Hepatocyte (in vitro differentiated cells): ENCODE data around the gene CDC42EP1.

Experiments used
- CTCF ChIP-seq: fragments of 200-600 bp; sonication (generic); IDR thresholded peaks from 2 replicates; pipeline ENCODE4 v1.5.1; 2016; ENCODE audit warnings: antibody characterized with exemption, mild to moderate bottlenecking; ENCODE audit not compliant: poor library complexity
- EZH2 ChIP-seq: fragments of 200-600 bp; sonication (generic); IDR thresholded peaks from 2 replicates; pipeline ENCODE4 v1.6.1; 2016; ENCODE audit warnings: antibody characterized with exemption, mild to moderate bottlenecking, borderline replicate concordance
- EZH2phosphoT487 ChIP-seq: fragments of 200-600 bp; sonication (generic); IDR thresholded peaks from one replicate; pipeline ENCODE4 v1.6.1; 2018; ENCODE audit warnings: antibody characterized with exemption, mild to moderate bottlenecking, low read depth, moderate library complexity; ENCODE audit not compliant: unreplicated experiment, severe bottlenecking

GRCh38 chr22:37547251-37547741, 13.0 kb upstream of the CDC42EP1 start:
- TF ChIP-seq CTCF (no peak), EZH2 (no peak), EZH2phosphoT487 (no peak)
